ENCODE data around the gene XRCC4. TPM values are rescaled to one million over a fixed set of nuclear protein-coding genes. Genes with fewer than 3 reads are reported as not detected.

The XRCC4 gene
- total and polyA plus RNA-seq, 9 of the 15 experiments (the other 6 are each of a cell fraction or from before 2014, with no cell fraction given), result 13.6 to 61.6 (median 22.4) TPM

- TF ChIP-seq TCF7L2 (IDR thresholded peaks at IDR 0.05; ENCODE audit: low read depth, low read length) (0 out of 2 replicates have a peak, but pooled peaks have one; percentile 53), EHMT2 (IDR thresholded peaks at IDR 0.05) (0 out of 2 replicates have a peak, but pooled peaks have one; percentile 31), TCF3 (CRISPR knock-in tag; IDR thresholded peaks at IDR 0.05) (0 out of 2 replicates have a peak, but pooled peaks have one; percentile 33)
Observed at GRCh38 chr5:83360573-83360972, 283.2 kb downstream of the XRCC4 start (continued).

- H3K79me2 ChIP-seq (ENCODE audit: control insufficient read depth, insufficient read depth, low read length), result no peaks in the 10 kb centered on the region
- no peak for FAIRE-seq
- no peaks in the 10 kb centered on the region for H4K20me1 ChIP-seq (replicated peaks; ENCODE audit: control insufficient read depth, insufficient read depth, low read length)
- POLR2A ChIA-PET, result no interaction called here
- H3K27me3 ChIP-seq (ENCODE audit: control insufficient read depth in 2 of 2, insufficient read depth in 2 of 2, low read length in 2 of 2), result no peaks in the 10 kb centered on the region
- peaks cover 0 to 19% of the 10 kb centered on the region in 2 experiments; a peak in 3 of 5 replicates for H3K4me1 ChIP-seq (replicated peaks in 1 of 2; ENCODE audit: control insufficient read depth in 2 of 2, insufficient read depth in 2 of 2, low read length in 2 of 2)
- no peak overlapping the region for H2AFZ ChIP-seq (ENCODE audit: low read depth, low read length)
- intact Hi-C loops (cut with micrococcal nuclease), result no loop called here
- H3K9ac ChIP-seq (ENCODE audit: insufficient read depth in 1 of 2, low read depth in 2 of 2, low read length in 2 of 2), result no peak overlapping the region
- H3K4me2 ChIP-seq (ENCODE audit: insufficient read depth, low read length), result no peak overlapping the region
- H3K4me3 ChIP-seq, result no peak overlapping the region
- no peak for DNase-seq (ENCODE audit: extremely low read depth in 1 of 4, low spot score in 3 of 4)
- 21% methylated on average over 1 of the region's 1 CpG for WGBS (ENCODE audit: insufficient coverage, low coverage, missing lambda C conversion rate)
- no peaks in the 10 kb centered on the region for H3K36me3 ChIP-seq (ENCODE audit: control insufficient read depth, insufficient read depth, low read length)
- no TSS peak for BruUV-seq (replicated peaks)
- no peaks in the 10 kb centered on the region for H3K9me1 ChIP-seq (ENCODE audit: control insufficient read depth, insufficient read depth, low read length)
- no peak for ATAC-seq
- H3K27ac ChIP-seq (ENCODE audit: extremely low read depth, low read depth, low read length), result no peak overlapping the region
- in situ Hi-C loops (cut with MboI), result no loop called here
- CTCF ChIA-PET (ENCODE audit: low intra/inter-chr PET ratio), result no interaction called here
- TF ChIP-seq ZNF316 (IDR thresholded peaks at IDR 0.05) (peak; percentile 57), THAP7 (CRISPR knock-in tag; IDR thresholded peaks at IDR 0.05) (no peak)
- H3K9me3 ChIP-seq (replicated peaks; ENCODE audit: control insufficient read depth, insufficient read depth, low read depth, low read length), result no peaks in the 10 kb centered on the region
Observed at GRCh38 chr5:83362526-83362925, 285.2 kb downstream of the XRCC4 start.
